ENCODE measurements around the gene SELE.

DNA sequence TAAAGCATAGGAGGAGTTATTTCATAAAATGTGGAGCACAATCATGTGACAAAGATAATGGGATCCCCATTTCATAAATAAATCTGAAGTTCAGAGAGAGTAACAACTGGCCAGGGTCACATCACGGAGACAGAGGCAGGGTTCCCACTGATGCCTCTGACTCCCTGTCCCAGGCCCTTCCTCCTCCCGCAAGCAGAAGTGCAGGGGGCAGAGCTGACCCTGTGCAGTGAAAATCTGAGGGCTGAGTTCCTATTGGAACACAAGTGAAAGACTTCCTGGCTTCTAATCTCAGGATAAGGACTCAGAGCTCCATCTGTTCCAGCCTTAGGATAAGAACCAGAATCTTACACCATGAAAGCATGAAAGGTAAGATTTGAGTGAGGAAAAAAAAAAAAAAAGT lies 44.5 kb downstream of the SELE start:
- no peak for TF ChIP-seq POLR2A (IDR thresholded peaks at IDR 0.05; ENCODE audit: low read depth, low read length)
- no peak for TF ChIP-seq POLR2AphosphoS5 (IDR thresholded peaks at IDR 0.05; ENCODE audit: low read depth, low read length)
